HL-60 (cell line): ENCODE data around the gene USP32.
A peak's percentile ranks its signal among the peaks of the same experiment; 100 is the strongest.

Source experiments
- DNase-seq, 2 experiments: peaks; one replicate each; pipeline ENCODE4 v3.0.0-alpha.2; 2010 to 2020; ENCODE audit warnings: low read depth in 1 of 2, low spot score in 1 of 2
- H3K27ac ChIP-seq: fragments of 250-450 bp; sonication (Bioruptor Pico); replicated peaks from 2 replicates; pipeline ENCODE4 v1.5.1; 2020; ENCODE audit warnings: mild to moderate bottlenecking, moderate library complexity
- H3K27me3 ChIP-seq: fragments of 250-450 bp; sonication (Bioruptor Pico); 2 replicates; pipeline ENCODE4 v1.5.1; 2021; ENCODE audit warnings: mild to moderate bottlenecking, moderate library complexity; ENCODE audit not compliant: insufficient read depth, poor library complexity, severe bottlenecking
- H3K4me3 ChIP-seq: replicated peaks from 2 replicates; pipeline ENCODE4 v1.5.1; 2011; ENCODE audit warnings: mild to moderate bottlenecking, control low read depth, low read length; ENCODE audit not compliant: insufficient read depth
- GABPA ChIP-seq: IDR thresholded peaks from 2 replicates; pipeline ENCODE4 v1.6.1; 2012; ENCODE audit warnings: low read depth
- POLR2AphosphoS5 ChIP-seq: IDR thresholded peaks from 2 replicates; pipeline ENCODE4 v1.6.1; 2012; ENCODE audit warnings: low read depth
- SPI1 ChIP-seq: IDR thresholded peaks from 2 replicates; pipeline ENCODE4 v1.6.1; 2012; ENCODE audit warnings: low read depth, mild to moderate bottlenecking, borderline replicate concordance
- TF ChIP-seq, protein P1 (sequence below): IDR thresholded peaks from 2 replicates; pipeline ENCODE4 v1.6.1; 2012; ENCODE audit warnings: low read depth; ENCODE audit not compliant: insufficient replicate concordance
- TF ChIP-seq, protein P2 (sequence below): IDR thresholded peaks from one replicate; pipeline ENCODE4 v1.5.1; 2011; ENCODE audit warnings: low read length, control low read depth, inconsistent platforms; ENCODE audit not compliant: insufficient read depth

USP32 gene

DNA sequence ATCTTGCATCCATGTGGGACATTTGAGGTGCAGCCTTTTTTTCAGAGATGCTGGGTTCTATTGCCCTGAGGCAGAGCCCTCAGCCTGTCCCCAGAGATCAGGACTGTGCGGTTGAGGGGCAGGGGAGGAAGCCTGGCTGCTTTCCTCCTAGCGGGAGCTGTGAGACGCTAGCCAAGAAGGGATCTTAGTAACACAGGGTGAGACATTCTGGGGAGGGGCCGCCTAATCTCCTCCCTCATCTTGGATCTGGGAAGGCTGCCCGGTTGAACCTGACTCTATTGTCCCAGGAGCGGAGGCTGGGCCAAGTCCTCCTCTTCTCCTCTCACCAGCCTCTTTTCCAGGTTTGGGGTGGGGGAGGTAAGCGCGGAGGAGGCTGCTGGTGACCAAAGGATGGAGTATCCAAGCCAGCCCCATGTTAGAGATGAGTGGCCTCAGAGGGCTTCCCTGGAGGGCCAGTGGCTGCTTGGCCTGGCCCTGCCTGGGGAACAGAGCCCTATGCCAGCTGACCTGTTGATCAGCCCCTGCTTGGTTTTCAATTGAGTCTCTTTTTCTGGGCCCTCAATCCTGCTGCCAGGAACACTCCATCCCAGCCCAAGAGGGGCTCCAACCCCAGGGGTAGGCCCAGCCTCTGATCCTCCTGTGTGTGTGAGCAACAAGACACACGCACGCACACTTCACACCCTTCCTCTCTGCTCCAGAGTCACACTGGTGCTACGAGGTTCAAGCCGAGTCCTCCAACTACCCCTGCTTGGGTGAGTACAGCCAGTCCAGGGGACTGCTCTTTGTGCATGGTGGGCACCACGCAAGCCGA lies 237.1 kb downstream of the USP32 start:
- no peak overlapping the region for H3K27ac ChIP-seq

DNA sequence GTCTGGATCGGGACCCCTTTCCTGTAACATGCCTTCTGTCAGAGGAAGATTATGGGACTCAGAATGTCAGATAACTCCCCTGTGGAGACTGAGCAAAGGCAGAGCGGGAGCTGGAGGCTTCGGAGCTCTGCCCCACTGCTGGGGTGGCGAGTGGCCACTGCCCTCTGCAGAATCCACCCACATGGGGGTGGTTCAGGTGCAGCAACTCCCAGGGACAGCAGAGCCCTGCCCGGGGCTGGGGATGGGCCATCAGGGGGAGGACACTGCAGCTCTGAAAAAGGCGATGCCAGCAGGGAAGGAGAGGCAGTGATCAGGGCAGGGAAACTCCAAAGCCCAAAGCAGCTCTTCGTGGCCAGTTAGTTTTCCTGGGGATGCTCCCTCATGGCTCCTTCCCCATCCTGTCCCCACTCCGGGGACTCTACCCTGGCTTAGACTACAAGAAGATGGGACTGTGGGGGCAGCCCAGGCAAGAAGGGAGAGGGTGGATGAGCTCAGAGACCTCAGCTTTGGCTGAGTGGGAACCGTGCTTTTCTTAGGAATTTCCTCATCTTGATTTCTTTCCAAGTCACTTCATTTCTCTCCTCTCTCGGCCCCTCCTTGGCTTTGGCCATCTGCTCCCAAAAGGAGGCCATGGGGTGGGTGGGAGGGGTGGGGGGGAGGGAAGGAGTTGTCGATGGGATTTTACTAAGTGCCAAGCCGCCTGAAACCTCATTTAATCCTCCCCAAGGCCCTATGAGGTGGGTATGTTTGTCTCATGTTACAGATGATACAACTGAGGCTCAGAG lies 238.1 kb downstream of the USP32 start:
- H3K27me3 ChIP-seq: peaks cover 23% of the 10 kb centered on the region
- TF ChIP-seq, protein P1, sequence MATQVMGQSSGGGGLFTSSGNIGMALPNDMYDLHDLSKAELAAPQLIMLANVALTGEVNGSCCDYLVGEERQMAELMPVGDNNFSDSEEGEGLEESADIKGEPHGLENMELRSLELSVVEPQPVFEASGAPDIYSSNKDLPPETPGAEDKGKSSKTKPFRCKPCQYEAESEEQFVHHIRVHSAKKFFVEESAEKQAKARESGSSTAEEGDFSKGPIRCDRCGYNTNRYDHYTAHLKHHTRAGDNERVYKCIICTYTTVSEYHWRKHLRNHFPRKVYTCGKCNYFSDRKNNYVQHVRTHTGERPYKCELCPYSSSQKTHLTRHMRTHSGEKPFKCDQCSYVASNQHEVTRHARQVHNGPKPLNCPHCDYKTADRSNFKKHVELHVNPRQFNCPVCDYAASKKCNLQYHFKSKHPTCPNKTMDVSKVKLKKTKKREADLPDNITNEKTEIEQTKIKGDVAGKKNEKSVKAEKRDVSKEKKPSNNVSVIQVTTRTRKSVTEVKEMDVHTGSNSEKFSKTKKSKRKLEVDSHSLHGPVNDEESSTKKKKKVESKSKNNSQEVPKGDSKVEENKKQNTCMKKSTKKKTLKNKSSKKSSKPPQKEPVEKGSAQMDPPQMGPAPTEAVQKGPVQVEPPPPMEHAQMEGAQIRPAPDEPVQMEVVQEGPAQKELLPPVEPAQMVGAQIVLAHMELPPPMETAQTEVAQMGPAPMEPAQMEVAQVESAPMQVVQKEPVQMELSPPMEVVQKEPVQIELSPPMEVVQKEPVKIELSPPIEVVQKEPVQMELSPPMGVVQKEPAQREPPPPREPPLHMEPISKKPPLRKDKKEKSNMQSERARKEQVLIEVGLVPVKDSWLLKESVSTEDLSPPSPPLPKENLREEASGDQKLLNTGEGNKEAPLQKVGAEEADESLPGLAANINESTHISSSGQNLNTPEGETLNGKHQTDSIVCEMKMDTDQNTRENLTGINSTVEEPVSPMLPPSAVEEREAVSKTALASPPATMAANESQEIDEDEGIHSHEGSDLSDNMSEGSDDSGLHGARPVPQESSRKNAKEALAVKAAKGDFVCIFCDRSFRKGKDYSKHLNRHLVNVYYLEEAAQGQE: no peak
- no peak for TF ChIP-seq SPI1
- TF ChIP-seq, protein P2, sequence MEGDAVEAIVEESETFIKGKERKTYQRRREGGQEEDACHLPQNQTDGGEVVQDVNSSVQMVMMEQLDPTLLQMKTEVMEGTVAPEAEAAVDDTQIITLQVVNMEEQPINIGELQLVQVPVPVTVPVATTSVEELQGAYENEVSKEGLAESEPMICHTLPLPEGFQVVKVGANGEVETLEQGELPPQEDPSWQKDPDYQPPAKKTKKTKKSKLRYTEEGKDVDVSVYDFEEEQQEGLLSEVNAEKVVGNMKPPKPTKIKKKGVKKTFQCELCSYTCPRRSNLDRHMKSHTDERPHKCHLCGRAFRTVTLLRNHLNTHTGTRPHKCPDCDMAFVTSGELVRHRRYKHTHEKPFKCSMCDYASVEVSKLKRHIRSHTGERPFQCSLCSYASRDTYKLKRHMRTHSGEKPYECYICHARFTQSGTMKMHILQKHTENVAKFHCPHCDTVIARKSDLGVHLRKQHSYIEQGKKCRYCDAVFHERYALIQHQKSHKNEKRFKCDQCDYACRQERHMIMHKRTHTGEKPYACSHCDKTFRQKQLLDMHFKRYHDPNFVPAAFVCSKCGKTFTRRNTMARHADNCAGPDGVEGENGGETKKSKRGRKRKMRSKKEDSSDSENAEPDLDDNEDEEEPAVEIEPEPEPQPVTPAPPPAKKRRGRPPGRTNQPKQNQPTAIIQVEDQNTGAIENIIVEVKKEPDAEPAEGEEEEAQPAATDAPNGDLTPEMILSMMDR: no peak
- TF ChIP-seq GABPA: no peak
- TF ChIP-seq POLR2AphosphoS5: no peak

More for the DNA sequence above, 237.1 kb downstream of the USP32 start:
- Histone ChIP-seq H3K4me3 (no peak overlapping the region), H3K27me3 (peaks cover 12% of the 10 kb centered on the region)
- TF ChIP-seq SPI1: no peak
- TF ChIP-seq POLR2AphosphoS5: no peak
- TF ChIP-seq, protein P2: no peak
- TF ChIP-seq, protein P1: no peak
- no peak for TF ChIP-seq GABPA
- no peak for DNase-seq

DNA sequence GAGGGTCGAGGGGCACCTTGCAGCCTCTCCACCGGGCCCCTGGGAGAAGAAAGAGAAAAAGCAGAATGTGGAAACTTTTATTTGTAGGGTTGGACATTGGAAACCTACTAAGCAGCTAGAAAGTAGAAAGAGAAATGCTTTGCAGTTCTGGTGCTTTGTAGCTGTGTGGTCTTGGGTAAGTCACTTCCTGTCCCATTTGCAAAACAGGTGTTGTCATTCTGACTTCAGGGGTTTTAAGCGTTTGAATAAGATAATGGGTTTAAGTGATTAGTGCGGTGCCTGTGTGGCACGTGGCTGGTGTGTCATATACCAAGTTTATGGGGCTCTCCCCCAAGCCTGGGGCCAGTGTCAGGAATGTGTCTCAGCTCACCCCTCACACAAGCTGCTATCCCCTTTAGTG lies 240.6 kb downstream of the USP32 start:
- Histone ChIP-seq H3K4me3 (no peak overlapping the region), H3K27ac (no peak overlapping the region; the same call in 1 of the 2 replicates), H3K27me3 (peaks cover 30% of the 10 kb centered on the region)
- DNase-seq: peak in 1 of 2 experiments; percentile 61
- TF ChIP-seq, protein P2: no peak
- peak; percentile 23; the same call in 1 of the 2 replicates for TF ChIP-seq SPI1

More for the DNA sequence above, 238.1 kb downstream of the USP32 start:
- Histone ChIP-seq H3K4me3 (no peak overlapping the region), H3K27ac (no peak overlapping the region)
- no peak for DNase-seq
